Body of pancreas (tissue), 4 donors: ENCODE results near the gene CCDC181.

ENCODE experiments used
- POLR2A ChIP-seq, 3 donors: fragments of 450-650 bp; IDR thresholded peaks; one replicate each; pipeline ENCODE4 v1.6.1; 2016; ENCODE audit warnings: antibody characterized with exemption in 3 of 3, mild to moderate bottlenecking in 2 of 3
- TF ChIP-seq, protein P1 (sequence below), 7 experiments: fragments of 450-650 bp in 4 of 7; fragments of 200-600 bp in 3 of 7; sonication (generic) in 3 of 7; IDR thresholded peaks; one replicate each; pipeline ENCODE4 v1.5.1; 2016 to 2019; ENCODE audit warnings: antibody characterized with exemption in 7 of 7

DNA sequence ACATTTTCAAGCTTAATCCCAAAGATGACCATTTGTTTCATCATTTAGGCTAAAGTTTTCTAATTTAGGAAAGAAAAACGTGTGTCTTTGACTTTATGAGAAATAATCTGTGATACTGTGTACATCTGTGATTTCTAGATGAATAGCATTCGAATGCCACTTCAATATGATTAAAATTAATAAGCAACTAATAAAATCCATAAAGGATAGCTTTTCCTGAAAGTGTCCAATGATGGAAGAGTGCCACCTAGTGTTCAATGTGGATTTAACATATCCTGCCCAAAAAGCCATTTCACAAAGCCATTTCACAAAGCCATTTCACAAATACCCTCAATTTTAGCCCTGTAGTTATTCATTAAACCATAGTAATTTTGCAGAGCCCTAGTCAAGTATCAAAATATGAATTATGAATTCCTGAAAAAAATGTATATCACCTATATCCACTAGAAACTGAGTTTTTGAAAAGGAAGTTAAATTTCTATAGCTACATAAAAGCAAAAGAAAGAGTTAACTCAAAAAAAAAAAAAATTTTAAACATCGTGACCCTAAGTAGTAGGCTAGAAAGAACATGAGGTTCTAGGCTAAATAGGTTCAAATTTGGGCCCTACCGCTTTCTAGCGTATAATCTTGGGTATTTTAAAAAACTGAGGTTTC is 78.8 kb downstream of the CCDC181 start:
- TF ChIP-seq, protein P1, sequence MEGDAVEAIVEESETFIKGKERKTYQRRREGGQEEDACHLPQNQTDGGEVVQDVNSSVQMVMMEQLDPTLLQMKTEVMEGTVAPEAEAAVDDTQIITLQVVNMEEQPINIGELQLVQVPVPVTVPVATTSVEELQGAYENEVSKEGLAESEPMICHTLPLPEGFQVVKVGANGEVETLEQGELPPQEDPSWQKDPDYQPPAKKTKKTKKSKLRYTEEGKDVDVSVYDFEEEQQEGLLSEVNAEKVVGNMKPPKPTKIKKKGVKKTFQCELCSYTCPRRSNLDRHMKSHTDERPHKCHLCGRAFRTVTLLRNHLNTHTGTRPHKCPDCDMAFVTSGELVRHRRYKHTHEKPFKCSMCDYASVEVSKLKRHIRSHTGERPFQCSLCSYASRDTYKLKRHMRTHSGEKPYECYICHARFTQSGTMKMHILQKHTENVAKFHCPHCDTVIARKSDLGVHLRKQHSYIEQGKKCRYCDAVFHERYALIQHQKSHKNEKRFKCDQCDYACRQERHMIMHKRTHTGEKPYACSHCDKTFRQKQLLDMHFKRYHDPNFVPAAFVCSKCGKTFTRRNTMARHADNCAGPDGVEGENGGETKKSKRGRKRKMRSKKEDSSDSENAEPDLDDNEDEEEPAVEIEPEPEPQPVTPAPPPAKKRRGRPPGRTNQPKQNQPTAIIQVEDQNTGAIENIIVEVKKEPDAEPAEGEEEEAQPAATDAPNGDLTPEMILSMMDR (IDR thresholded peaks at IDR 0.05) = peak; percentile 50 to 88 (median 80)
- no peak for TF ChIP-seq POLR2A (IDR thresholded peaks at IDR 0.05)
